Measurements from ENCODE around the gene YWHAH.

Gene YWHAH

DNA sequence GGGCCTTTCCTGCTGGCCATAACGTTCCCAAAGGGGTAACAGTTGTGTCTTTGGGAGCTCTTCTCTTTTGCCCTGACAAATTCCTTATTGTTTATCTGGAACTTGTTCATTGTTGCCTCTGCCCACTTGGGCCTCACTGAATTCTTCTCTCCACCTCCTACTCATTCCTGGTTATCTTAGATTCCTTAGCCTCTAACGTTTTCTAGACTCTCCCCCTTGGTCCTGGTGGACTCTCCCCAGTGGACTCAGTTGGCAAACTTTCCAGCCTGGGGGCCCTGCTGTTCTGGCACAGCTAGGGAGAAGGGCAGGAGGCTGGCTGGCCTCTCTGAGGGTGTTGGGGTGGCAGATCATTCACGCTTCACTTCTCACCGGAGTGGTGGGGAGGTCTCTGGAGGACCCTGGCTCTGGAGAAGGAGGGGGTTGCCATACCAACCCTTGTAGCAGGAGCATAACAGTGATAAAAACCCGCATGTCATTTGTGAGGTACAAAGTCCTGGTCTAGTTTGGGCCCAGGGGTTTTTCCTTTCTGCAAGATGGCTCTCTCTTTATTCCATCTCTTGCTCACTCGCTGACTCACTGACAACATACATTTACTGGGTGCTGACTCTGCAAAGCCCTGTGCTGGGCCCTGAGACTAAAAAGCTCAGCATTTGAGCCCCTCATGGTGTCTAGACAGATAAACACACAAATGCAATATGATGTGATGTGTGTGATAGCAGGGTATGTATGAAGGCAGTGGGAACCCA lies 39.7 kb downstream of the YWHAH start:
- DNase-seq, result no peak

DNA sequence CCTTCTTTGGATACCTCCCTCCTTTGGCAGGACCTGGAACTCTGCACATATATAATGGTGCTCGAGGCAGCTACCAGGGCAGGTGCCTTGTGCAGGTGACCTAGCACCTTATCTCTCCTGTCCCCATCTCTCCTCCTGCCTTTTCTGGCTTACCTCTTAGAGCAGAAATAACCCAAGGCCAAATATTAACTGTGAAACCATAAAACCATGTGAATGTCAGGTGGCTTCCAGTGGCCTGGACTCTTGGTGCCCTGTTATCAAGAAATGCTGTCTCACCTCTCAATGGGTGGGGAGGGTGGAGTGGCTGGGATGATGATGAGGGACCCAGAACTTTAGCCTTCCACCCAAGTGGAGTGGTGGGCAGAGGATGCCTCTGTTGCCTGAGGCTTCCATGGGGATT lies 42.9 kb downstream of the YWHAH start:
- no peak for DNase-seq

DNA sequence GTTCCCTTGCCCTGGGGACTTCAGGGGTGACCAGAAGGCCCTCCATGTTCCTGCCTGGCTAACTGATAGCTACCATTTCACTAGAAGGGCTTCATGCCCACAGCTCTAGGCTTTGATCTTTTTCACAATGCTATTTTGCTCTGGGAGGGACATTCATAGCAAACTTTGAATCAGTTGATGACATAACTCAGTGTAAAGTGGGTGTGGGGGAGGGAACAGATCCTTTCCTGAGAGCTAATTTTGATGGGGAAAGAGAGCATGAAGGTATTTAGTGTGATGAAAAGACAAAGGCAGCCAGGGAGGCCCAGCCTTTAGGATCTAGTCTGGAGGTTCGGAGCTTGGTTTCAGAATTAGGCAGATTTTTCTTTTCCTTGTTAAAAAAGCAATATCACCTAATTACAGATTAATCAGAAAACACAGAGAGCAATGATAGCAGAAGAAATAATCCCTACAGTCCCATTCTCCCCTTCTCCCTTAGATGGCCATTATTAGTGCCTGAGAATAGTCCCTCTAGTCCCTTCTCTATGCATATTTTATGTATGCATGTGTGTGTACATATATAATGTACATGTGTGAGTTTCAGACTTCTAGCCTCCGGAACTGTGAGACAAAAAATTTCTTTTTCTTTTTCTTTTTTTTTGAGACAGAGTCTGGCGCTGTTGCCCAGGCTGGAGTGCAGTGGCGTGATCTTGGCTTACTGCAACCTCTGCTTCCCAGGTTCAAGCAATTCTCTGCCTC lies 46.9 kb downstream of the YWHAH start:
- no peak for DNase-seq

GRCh38 chr22:31995046-31995445 lies 50.7 kb downstream of the YWHAH start:
- DNase-seq, result no peak

DNA sequence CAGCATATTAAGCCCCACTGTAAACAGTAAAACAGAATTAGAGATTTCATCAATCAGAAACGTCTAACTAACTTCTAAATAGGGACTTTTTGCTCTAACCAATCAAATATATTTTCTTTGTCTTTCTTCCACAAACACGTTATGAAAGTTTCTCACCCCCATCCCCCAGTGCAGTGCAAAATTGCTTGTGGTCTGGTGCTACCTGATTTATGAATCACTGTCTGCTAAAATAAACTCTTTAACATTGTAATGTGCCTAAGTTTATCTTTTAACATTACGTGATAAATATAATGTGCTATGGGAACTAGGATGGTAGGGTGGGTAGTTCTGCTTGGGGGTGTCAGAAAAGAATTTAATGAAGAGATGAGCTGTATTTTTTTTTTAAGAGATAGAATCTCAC lies 51.5 kb downstream of the YWHAH start:
- DNase-seq, result no peak

- no peak for DNase-seq
These were observed 54.5 kb downstream of the YWHAH start for GRCh38 chr22:31998784-31999385.

DNA sequence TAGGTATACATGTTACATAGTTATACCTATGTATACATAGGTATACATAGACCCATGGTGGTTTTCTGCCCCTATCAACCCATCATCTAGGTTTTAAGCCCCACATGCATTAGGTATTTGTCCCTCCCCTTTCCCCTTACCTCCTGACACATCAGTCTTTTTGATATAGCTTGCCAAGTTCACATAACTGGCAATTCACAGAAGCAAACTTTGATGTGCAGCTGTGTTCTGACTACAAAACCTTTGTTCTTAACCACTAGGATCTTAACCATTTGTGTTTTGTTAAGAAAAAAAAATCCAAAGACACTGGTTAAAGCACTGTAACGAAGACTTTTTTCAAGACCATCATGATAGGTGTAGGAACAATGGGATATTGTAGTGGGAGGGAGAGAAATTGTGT lies 55.8 kb downstream of the YWHAH start:
- DNase-seq, result no peak

GRCh38 chr22:32005453-32005852 lies 61.1 kb downstream of the YWHAH start:
- no peak for DNase-seq
